ENCODE data around the gene JMJD8. TPM values are rescaled to one million over a fixed set of nuclear protein-coding genes. Genes with fewer than 3 reads are reported as not detected.

Gene JMJD8
- total and polyA plus RNA-seq, 2 donors from 2014 or later, result 75.0 to 80.4 TPM

- Histone ChIP-seq H3K4me3 (ENCODE audit: low read length in 3 of 3) (no peak overlapping the region), H3K9me3 (ENCODE audit: control insufficient read depth in 2 of 3, insufficient read depth in 1 of 3, low read length in 3 of 3) (no peaks in the 10 kb centered on the region), H3K27me3 (ENCODE audit: control insufficient read depth, insufficient read depth, low read length) (peaks cover 6% of the 10 kb centered on the region), H3K9ac (ENCODE audit: low read length in 3 of 3) (no peak overlapping the region), H3K4me1 (ENCODE audit: control insufficient read depth in 2 of 3, insufficient read depth in 2 of 3, low read depth in 1 of 3, low read length in 3 of 3) (peaks cover 0 to 6% (median 0%) of the 10 kb centered on the region in 3 donors), H3K36me3 (ENCODE audit: control insufficient read depth in 2 of 3, insufficient read depth in 3 of 3, low read length in 3 of 3) (no peaks in the 10 kb centered on the region), H3K27ac (ENCODE audit: low read depth in 2 of 2, low read length in 2 of 2) (no peak overlapping the region)
- no peak for FAIRE-seq
- DNase-seq, result peak in 4 of 5 donors; percentile 72 to 87 (median 84)
- no peak for TF ChIP-seq CTCF (IDR thresholded peaks at IDR 0.05; ENCODE audit: borderline replicate concordance, extremely low read depth, insufficient read depth)
- intact Hi-C loops (cut with DNase I), result no loop called here
Observed at GRCh38 chr16:709566-710499, 25.7 kb upstream of the JMJD8 start.

- H3K4me3 ChIP-seq (ENCODE audit: low read length in 3 of 3), result no peak overlapping the region
- TF ChIP-seq CTCF (IDR thresholded peaks at IDR 0.05; ENCODE audit: borderline replicate concordance, extremely low read depth, insufficient read depth), result no peak
- intact Hi-C loops (cut with DNase I), result no loop called here
- no peak overlapping the region for H3K27ac ChIP-seq (ENCODE audit: low read depth in 2 of 2, low read length in 2 of 2)
- FAIRE-seq (no peak), DNase-seq (no peak)
- H3K9ac ChIP-seq (ENCODE audit: low read length in 3 of 3), result no peak overlapping the region
- peaks cover 12% of the 10 kb centered on the region for H3K27me3 ChIP-seq (ENCODE audit: control insufficient read depth, insufficient read depth, low read length)
- no peaks in the 10 kb centered on the region for H3K9me3 ChIP-seq (ENCODE audit: control insufficient read depth in 2 of 3, insufficient read depth in 1 of 3, low read length in 3 of 3)
- no peaks in the 10 kb centered on the region for H3K36me3 ChIP-seq (ENCODE audit: control insufficient read depth in 2 of 3, insufficient read depth in 3 of 3, low read length in 3 of 3)
- H3K4me1 ChIP-seq (ENCODE audit: control insufficient read depth in 2 of 3, insufficient read depth in 2 of 3, low read depth in 1 of 3, low read length in 3 of 3), result peaks cover 0 to 2% (median 0%) of the 10 kb centered on the region in 3 donors
Observed at GRCh38 chr16:708959-709358, 24.8 kb upstream of the JMJD8 start.

GRCh38 chr16:708019-708418 lies 23.9 kb upstream of the JMJD8 start:
- FAIRE-seq (no peak), DNase-seq (no peak)
- intact Hi-C loops (cut with DNase I), result no loop called here
- no peak for TF ChIP-seq CTCF (IDR thresholded peaks at IDR 0.05; ENCODE audit: borderline replicate concordance, extremely low read depth, insufficient read depth)
- Histone ChIP-seq H3K36me3 (ENCODE audit: control insufficient read depth in 2 of 3, insufficient read depth in 3 of 3, low read length in 3 of 3) (no peaks in the 10 kb centered on the region), H3K4me1 (ENCODE audit: control insufficient read depth in 2 of 3, insufficient read depth in 2 of 3, low read depth in 1 of 3, low read length in 3 of 3) (peaks cover 0 to 2% (median 0%) of the 10 kb centered on the region in 3 donors), H3K4me3 (ENCODE audit: low read length in 3 of 3) (no peak overlapping the region), H3K27me3 (ENCODE audit: control insufficient read depth, insufficient read depth, low read length) (peaks cover 16% of the 10 kb centered on the region), H3K9ac (ENCODE audit: low read length in 3 of 3) (no peak overlapping the region), H3K27ac (ENCODE audit: low read depth in 2 of 2, low read length in 2 of 2) (no peak overlapping the region), H3K9me3 (ENCODE audit: control insufficient read depth in 2 of 3, insufficient read depth in 1 of 3, low read length in 3 of 3) (no peaks in the 10 kb centered on the region)

All from kidney (tissue), 14 donors.